Trophoblast cell (in vitro differentiated cells and primary cell): Measurements from ENCODE around the gene HAND2.

Source experiments
- DNase-seq, 2 donors: peaks; one replicate each; pipeline ENCODE4 v3.0.0-alpha.2; 2016
- H2AFZ ChIP-seq: 2 replicates; pipeline ENCODE4 v1.6.1; 2013; ENCODE audit warnings: low read length, moderate library complexity, mild to moderate bottlenecking; ENCODE audit not compliant: insufficient read depth, poor library complexity
- H2AK5ac ChIP-seq: 2 replicates; pipeline ENCODE4 v1.6.1; 2013; ENCODE audit warnings: mild to moderate bottlenecking, low read length
- H2BK120ac ChIP-seq: 2 replicates; pipeline ENCODE4 v1.6.1; 2013; ENCODE audit warnings: low read length, mild to moderate bottlenecking, moderate library complexity; ENCODE audit not compliant: insufficient read depth, poor library complexity
- H2BK12ac ChIP-seq: 2 replicates; pipeline ENCODE4 v1.6.1; 2013; ENCODE audit warnings: mild to moderate bottlenecking, low read length, moderate library complexity
- H2BK5ac ChIP-seq: 2 replicates; pipeline ENCODE4 v1.6.1; 2013; ENCODE audit warnings: low read length, low read depth, moderate library complexity, mild to moderate bottlenecking; ENCODE audit not compliant: poor library complexity
- H3K14ac ChIP-seq: 2 replicates; pipeline ENCODE4 v1.6.1; 2013; ENCODE audit warnings: mild to moderate bottlenecking, low read length
- H3K18ac ChIP-seq: 2 replicates; pipeline ENCODE4 v1.6.1; 2013; ENCODE audit warnings: mild to moderate bottlenecking, low read length
- H3K23ac ChIP-seq: 2 replicates; pipeline ENCODE4 v1.6.1; 2013; ENCODE audit warnings: low read length
- H3K27ac ChIP-seq: 2 replicates; pipeline ENCODE4 v1.5.1; 2013; ENCODE audit warnings: low read depth, mild to moderate bottlenecking, inconsistent platforms, low read length, moderate library complexity
- H3K27me3 ChIP-seq: 2 replicates; pipeline ENCODE4 v1.6.1; 2013; ENCODE audit warnings: inconsistent platforms, mild to moderate bottlenecking, low read length, moderate library complexity; ENCODE audit not compliant: insufficient read depth
- H3K36me3 ChIP-seq, 2 experiments: 1 replicate in 1 of 2; 2 replicates in 1 of 2; pipeline ENCODE4 v1.6.1; 2013; ENCODE audit warnings: low read length in 2 of 2, mild to moderate bottlenecking in 2 of 2, moderate library complexity in 1 of 2; ENCODE audit not compliant: insufficient read depth in 2 of 2, control insufficient read depth in 1 of 2
- H3K4ac ChIP-seq: 2 replicates; pipeline ENCODE4 v1.6.1; 2013; ENCODE audit warnings: low read depth, mild to moderate bottlenecking, low read length, moderate library complexity
- H3K4me1 ChIP-seq, 2 experiments: 1 replicate in 1 of 2; 2 replicates in 1 of 2; pipeline ENCODE4 v1.6.1; 2013; ENCODE audit warnings: low read length in 2 of 2, mild to moderate bottlenecking in 2 of 2, moderate library complexity in 1 of 2; ENCODE audit not compliant: insufficient read depth in 2 of 2, control insufficient read depth in 1 of 2
- H3K4me2 ChIP-seq: 2 replicates; pipeline ENCODE4 v1.6.1; 2013; ENCODE audit warnings: inconsistent platforms, mild to moderate bottlenecking, low read length, moderate library complexity
- H3K4me3 ChIP-seq: 2 replicates; pipeline ENCODE4 v1.5.1; 2013; ENCODE audit warnings: mild to moderate bottlenecking, low read depth, low read length, inconsistent platforms
- H3K79me1 ChIP-seq: one replicate; pipeline ENCODE4 v1.6.1; 2013; ENCODE audit warnings: low read length
- H3K79me2 ChIP-seq: 2 replicates; pipeline ENCODE4 v1.6.1; 2013; ENCODE audit warnings: low read length, mild to moderate bottlenecking; ENCODE audit not compliant: control insufficient read depth, insufficient read depth, poor library complexity
- H3K9ac ChIP-seq: 2 replicates; pipeline ENCODE4 v1.6.1; 2013; ENCODE audit warnings: mild to moderate bottlenecking, low read length
- H3K9me3 ChIP-seq: 2 replicates; pipeline ENCODE4 v1.6.1; 2013; ENCODE audit warnings: low read depth, mild to moderate bottlenecking, control low read depth, inconsistent platforms, low read length; ENCODE audit not compliant: insufficient read depth
- H4K12ac ChIP-seq: 2 replicates; pipeline ENCODE4 v1.6.1; 2013; ENCODE audit warnings: low read depth, mild to moderate bottlenecking, low read length, moderate library complexity
- H4K8ac ChIP-seq: 2 replicates; pipeline ENCODE4 v1.6.1; 2013; ENCODE audit warnings: low read depth, mild to moderate bottlenecking, low read length, moderate library complexity
- H4K91ac ChIP-seq: one replicate; pipeline ENCODE4 v1.6.1; 2013; ENCODE audit warnings: low read depth, mild to moderate bottlenecking, low read length, moderate library complexity
- WGBS: extraction: QIAGEN DNeasy Blood & Tissue Kit; methylation state at CpG from one replicate; pipeline ENCODE4 v1.1.7; 2013; ENCODE audit warnings: missing lambda C conversion rate; ENCODE audit not compliant: insufficient read length, insufficient coverage; ENCODE audit errors: extremely low coverage; 5-methylcytosine and 5-hydroxymethylcytosine counted together

Gene HAND2

DNA sequence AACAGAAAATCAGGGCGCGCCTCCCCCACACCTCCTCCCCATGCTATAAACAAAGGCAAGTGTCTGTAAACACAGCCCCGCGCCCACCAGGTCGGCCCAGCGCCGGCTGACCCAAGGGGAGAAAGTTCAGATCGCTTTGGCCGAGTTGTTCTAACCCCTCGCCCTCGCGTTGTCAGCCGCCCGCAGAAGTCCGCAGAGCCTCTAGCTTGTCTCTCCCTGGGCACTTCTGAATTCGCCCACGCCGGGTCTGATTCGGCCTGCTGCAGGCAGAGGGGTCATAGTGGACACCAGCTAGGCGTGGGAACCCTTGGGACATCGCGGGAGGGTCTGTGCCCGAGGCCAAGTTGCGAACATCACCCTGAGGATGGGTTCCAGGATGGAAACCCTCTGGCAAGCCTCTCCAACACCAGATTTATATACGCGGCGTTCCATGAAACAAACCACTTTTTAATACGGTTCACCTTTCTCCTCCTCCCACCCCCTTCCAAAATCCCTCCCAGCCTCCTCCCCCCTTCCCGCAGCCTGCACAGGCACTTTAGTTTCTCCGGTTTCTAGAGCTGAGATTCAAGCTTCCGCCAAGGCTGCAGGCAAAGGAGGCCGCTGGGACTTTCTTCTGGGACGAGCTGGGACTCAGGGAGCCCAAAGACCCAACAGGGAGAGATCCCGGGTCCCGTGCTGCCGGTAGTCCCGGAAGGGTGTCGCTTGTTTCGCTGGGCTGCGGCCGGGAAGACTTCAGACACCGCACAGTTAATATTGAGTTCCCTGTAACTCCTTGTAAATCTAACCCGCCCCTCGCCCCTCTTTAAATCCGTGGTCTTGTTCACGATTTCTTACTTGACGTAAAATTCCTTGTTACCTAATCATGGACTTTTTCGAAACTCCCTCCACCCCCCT is 4.7 kb downstream of the HAND2 start:
- Histone ChIP-seq H3K27me3 (peaks cover 26% of the 10 kb centered on the region), H2AK5ac (peak overlapping the region; percentile 48), H3K4me1 (peaks cover 30 to 35% of the 10 kb centered on the region in 2 experiments), H4K91ac (peak overlapping the region; percentile 99), H4K8ac (peak overlapping the region; percentile 91), H3K79me1 (peaks cover 57% of the 10 kb centered on the region), H3K4me3 (peak overlapping the region; percentile 25), H3K79me2 (peaks cover 13% of the 10 kb centered on the region), H3K4ac (peak overlapping the region; percentile 50), H2BK12ac (peak overlapping the region; percentile 85), H3K14ac (peak overlapping the region; percentile 97), H3K4me2 (peak overlapping the region; percentile 89), H3K9ac (no peak overlapping the region), H3K27ac (peak overlapping the region; percentile 98), H3K9me3 (no peaks in the 10 kb centered on the region), H4K12ac (no peak overlapping the region), H2BK120ac (peak overlapping the region; percentile 94), H2AFZ (no peak overlapping the region), H3K23ac (no peak overlapping the region), H2BK5ac (peak overlapping the region; percentile 97), H3K18ac (peak overlapping the region; percentile 94), H3K36me3 (no peaks in the 10 kb centered on the region)
- no CpG with 5 or more reads among the region's 48 CpGs for WGBS
- no peak for DNase-seq

DNA sequence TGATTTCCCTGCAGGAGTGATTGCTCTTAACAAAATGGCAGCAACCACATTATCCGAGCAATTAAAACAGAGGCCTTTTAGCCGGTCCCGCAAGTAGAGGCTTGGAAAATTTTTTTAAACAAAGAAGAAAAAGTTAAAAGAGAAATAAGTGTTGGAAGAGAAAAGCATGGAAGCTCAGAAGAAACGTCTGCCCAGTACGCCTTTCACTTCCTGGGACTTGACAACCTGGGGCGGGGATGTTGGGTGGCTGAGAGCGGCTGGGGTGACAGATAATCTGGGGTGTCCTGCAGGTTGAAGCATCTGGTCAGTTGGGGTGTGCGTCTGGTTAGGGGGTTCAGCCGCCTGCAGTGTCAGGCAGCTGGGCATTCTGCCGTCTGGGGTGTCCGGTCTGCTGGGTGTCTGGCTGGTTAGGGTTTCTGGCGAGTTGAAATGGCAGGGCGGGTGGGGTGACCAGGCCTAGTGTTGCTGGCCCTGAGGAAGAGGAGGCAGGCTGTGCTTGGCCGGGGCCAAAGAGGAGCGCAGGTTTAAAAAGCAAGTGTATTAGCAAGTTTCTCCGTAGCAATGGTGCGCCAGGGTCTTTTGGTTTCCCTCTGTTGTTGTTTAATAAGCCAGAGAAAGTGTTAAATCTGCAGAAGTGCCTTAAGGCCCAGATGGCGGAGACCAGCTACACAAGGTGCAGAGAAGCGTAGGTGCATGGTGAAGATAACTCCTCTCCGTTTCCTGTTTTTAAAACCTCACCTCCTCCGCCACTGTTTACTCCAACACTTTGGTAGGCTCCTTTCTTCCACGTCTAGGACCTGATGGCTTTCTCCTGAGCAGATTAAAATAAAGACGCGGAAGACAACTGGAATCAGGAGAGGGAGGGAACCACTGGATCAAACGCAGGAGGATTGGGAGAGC is 5.6 kb downstream of the HAND2 start:
- Histone ChIP-seq H2AK5ac (peak overlapping the region; percentile 85), H4K8ac (peak overlapping the region; percentile 91), H2BK5ac (peak overlapping the region; percentile 97), H3K36me3 (no peaks in the 10 kb centered on the region), H3K4me2 (peak overlapping the region; percentile 89), H3K18ac (peak overlapping the region; percentile 94), H4K91ac (peak overlapping the region; percentile 99), H3K9me3 (no peaks in the 10 kb centered on the region), H3K4me3 (no peak overlapping the region), H2AFZ (no peak overlapping the region), H3K79me1 (peaks cover 54% of the 10 kb centered on the region), H3K27me3 (peaks cover 19% of the 10 kb centered on the region), H3K79me2 (peaks cover 13% of the 10 kb centered on the region), H2BK12ac (peak overlapping the region; percentile 99), H3K27ac (peak overlapping the region; percentile 98), H2BK120ac (peak overlapping the region; percentile 94), H3K23ac (no peak overlapping the region), H3K4me1 (peaks cover 30 to 35% of the 10 kb centered on the region in 2 experiments), H4K12ac (peak overlapping the region; percentile 45), H3K9ac (peak overlapping the region; percentile 10), H3K14ac (peak overlapping the region; percentile 97), H3K4ac (peak overlapping the region; percentile 77)
- no CpG with 5 or more reads among the region's 25 CpGs for WGBS
- DNase-seq = no peak

DNA sequence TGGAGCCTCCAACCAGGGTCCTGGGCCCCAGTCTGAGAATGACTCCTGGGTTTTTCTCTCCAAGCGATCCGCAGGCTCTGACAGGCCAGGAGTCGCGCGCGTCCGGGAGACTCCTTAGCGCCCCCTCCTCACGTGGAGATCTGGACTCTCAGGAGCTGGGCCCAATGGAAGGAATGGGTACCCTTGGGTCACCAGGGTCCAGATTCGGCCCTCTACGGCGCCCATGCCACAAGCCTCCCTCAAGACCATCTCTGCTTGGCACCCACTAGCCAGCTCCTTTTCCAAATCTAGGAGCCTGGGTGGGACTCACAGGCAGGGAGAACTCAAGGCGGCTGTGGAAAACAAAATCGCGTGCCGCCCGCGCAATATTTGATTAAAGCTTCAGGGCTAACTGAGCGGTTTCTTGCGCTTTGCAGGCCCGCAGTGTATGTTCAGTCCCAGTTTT is 7.1 kb downstream of the HAND2 start:
- H4K91ac ChIP-seq = peak overlapping the region; percentile 99
- no peak for DNase-seq
- no peaks in the 10 kb centered on the region for H3K9me3 ChIP-seq
- peak overlapping the region; percentile 97 for H3K14ac ChIP-seq
- H3K4me1 ChIP-seq = peaks cover 30 to 34% of the 10 kb centered on the region in 2 experiments
- peaks cover 11% of the 10 kb centered on the region for H3K79me2 ChIP-seq
- H2AK5ac ChIP-seq = peak overlapping the region; percentile 33
- peak overlapping the region; percentile 95 for H3K18ac ChIP-seq
- H2BK5ac ChIP-seq = peak overlapping the region; percentile 75
- no peak overlapping the region for H3K23ac ChIP-seq
- peak overlapping the region; percentile 68 for H2BK12ac ChIP-seq
- H2AFZ ChIP-seq = no peak overlapping the region
- peak overlapping the region; percentile 94 for H2BK120ac ChIP-seq
- H3K9ac ChIP-seq = peak overlapping the region; percentile 28
- peak overlapping the region; percentile 59 for H3K4me3 ChIP-seq
- H3K36me3 ChIP-seq = no peaks in the 10 kb centered on the region
- H3K79me1 ChIP-seq = peaks cover 55% of the 10 kb centered on the region
- WGBS = no CpG with 5 or more reads among the region's 21 CpGs
- H4K12ac ChIP-seq = peak overlapping the region; percentile 34
- peaks cover 7% of the 10 kb centered on the region for H3K27me3 ChIP-seq
- H4K8ac ChIP-seq = peak overlapping the region; percentile 93
- peak overlapping the region; percentile 89 for H3K4me2 ChIP-seq
- peak overlapping the region; percentile 68 for H3K4ac ChIP-seq
- peak overlapping the region; percentile 97 for H3K27ac ChIP-seq
